ENCODE results near the gene RAD51B.
"Not testable (repeated sequence)": the region's sequence is repeated elsewhere in the genome, so short reads cannot be mapped to it uniquely, and the experiment has no call there.

Gene RAD51B

GRCh38 chr14:68098834-68099233 lies 279.3 kb downstream of the RAD51B start:
- ATAC-seq, result no peak
- Mint-ChIP-seq H3K9me3 (peaks cover 10% of the 10 kb centered on the region), H3K4me3 (no peak overlapping the region), H3K4me1 (peaks cover 8% of the 10 kb centered on the region), H3K27ac (no peak overlapping the region), H3K36me3 (no peaks in the 10 kb centered on the region)
- DNase-seq (ENCODE audit: low spot score in 2 of 2), result no peak

- no peak overlapping the region for H3K27ac Mint-ChIP-seq
- H3K4me3 Mint-ChIP-seq, result no peak overlapping the region
- DNase-seq (ENCODE audit: low spot score in 2 of 2) (no peak), ATAC-seq (no peak)
- H3K36me3 Mint-ChIP-seq, result no peaks in the 10 kb centered on the region
- H3K9me3 Mint-ChIP-seq, result peaks cover 10% of the 10 kb centered on the region
- H3K4me1 Mint-ChIP-seq, result peaks cover under 1% of the 10 kb centered on the region
Measured at GRCh38 chr14:68099495-68100045, 280.0 kb downstream of the RAD51B start.

DNA sequence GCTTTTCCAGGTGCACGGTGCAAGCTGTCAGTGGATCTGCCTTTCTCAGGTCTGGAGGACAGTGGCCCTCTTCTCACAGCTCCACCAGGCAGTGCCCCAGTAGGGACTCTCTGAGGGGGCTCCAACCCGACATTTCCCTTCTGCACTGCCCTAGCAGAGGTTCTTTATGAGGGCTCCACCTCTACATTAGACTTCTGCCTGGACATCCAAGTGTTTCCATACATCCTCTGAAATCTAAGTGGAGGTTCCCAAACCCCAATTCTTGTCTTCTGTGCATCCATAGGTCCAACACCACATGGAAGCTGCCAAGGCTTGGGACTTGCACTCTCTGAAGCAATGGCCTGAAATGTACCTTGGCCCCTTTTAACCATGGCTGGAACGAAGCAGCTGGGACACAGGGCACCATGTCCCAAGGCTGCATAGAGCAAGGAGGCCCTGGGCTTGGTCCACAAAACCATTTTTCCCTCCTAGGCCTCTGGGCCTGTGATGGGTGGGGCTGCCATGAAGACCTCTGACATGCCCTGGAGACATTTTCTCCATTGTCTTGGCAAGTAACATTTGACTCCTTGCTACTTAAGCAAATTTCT lies 282.2 kb downstream of the RAD51B start:
- DNase-seq (ENCODE audit: low spot score in 2 of 2); H3K4me1 Mint-ChIP-seq; ATAC-seq; H3K9me3 Mint-ChIP-seq; H3K36me3 Mint-ChIP-seq; H3K4me3 Mint-ChIP-seq; H3K27ac Mint-ChIP-seq: not testable (repeated sequence)

DNA sequence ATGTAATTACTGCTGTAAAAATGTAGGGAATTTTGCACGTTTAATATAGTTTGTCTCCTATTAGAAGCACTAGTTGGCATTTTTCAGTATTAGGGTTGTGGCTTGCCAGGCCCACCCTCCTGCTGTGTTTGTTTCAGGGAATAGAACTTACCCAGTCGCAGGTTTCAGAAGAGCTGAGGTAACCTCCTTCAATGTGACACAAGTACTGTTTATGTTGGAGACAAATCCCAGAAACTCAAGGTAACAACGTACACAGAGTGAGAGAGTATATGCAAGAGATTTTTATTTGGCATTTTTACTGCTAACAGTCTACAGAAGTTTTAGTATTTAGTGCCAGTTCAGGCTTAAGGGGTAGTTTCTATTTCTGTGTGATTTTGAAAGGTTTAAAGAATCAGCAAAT lies 284.3 kb downstream of the RAD51B start:
- no peak for ATAC-seq
- Mint-ChIP-seq H3K36me3 (no peaks in the 10 kb centered on the region), H3K27ac (no peak overlapping the region), H3K4me1 (no peaks in the 10 kb centered on the region), H3K4me3 (no peak overlapping the region), H3K9me3 (peaks cover 10% of the 10 kb centered on the region)
- no peak for DNase-seq (ENCODE audit: low spot score in 2 of 2)

- Mint-ChIP-seq H3K4me3 (no peak overlapping the region), H3K36me3 (no peaks in the 10 kb centered on the region), H3K4me1 (peaks cover 4% of the 10 kb centered on the region), H3K27ac (no peak overlapping the region), H3K9me3 (peaks cover 10% of the 10 kb centered on the region)
- ATAC-seq (no peak), DNase-seq (ENCODE audit: low spot score in 2 of 2) (no peak)
Measured at GRCh38 chr14:68104518-68104917, 284.9 kb downstream of the RAD51B start.

GRCh38 chr14:68105816-68106215 lies 286.2 kb downstream of the RAD51B start:
- Mint-ChIP-seq H3K36me3 (no peaks in the 10 kb centered on the region), H3K27ac (no peak overlapping the region), H3K9me3 (peaks cover 7% of the 10 kb centered on the region), H3K4me3 (no peak overlapping the region), H3K4me1 (peaks cover 11% of the 10 kb centered on the region)
- no peak for ATAC-seq
- no peak for DNase-seq (ENCODE audit: low spot score in 2 of 2)

DNA sequence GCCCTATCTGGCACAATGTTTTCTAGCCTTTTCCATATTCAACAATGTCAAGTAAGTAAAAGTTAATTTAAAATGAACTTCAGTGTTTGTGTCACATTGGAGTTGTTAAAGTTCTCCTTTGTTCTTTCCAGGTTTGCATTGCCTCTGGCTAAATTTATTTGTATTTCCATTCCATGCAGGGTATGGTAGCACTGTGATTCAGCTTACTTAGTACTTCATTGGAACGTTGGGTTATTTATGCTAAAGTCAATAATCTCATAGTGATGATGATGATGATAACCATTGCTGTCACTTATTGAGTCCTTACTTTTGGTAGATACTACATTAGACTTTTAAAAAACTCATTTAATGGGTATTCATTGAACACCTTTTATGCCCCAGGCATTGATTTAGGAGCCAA lies 286.9 kb downstream of the RAD51B start:
- no peak overlapping the region for H3K27ac Mint-ChIP-seq

DNA sequence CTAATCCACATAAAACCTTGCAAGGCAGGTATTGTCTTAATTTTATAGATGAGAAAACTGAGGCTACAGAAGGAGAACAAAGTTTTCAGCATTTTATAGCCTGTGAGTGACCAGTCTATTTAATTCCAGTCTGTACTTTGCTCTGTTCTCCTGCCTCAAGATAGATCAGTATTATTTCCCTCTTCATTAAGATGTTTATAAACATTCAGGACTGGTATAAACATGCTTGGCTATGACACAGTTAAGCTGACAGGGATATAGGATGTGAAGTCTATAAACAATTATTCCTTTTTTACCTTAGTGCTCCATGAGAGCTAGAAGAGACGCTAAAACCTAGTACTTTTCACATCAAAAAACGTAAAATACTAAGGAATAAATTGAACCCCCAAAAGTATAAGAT lies 287.3 kb downstream of the RAD51B start:
- no peak for DNase-seq (ENCODE audit: low spot score in 2 of 2)
- no peak for ATAC-seq
- H3K9me3 Mint-ChIP-seq, result peaks cover 7% of the 10 kb centered on the region
- no peaks in the 10 kb centered on the region for H3K36me3 Mint-ChIP-seq
- no peak overlapping the region for H3K27ac Mint-ChIP-seq
- no peak overlapping the region for H3K4me3 Mint-ChIP-seq
- H3K4me1 Mint-ChIP-seq, result peaks cover 17% of the 10 kb centered on the region

More for the DNA sequence above, 286.9 kb downstream of the RAD51B start:
- DNase-seq (ENCODE audit: low spot score in 2 of 2), result no peak
- H3K4me1 Mint-ChIP-seq, result peaks cover 13% of the 10 kb centered on the region
- H3K36me3 Mint-ChIP-seq, result no peaks in the 10 kb centered on the region
- peaks cover 7% of the 10 kb centered on the region for H3K9me3 Mint-ChIP-seq
- no peak overlapping the region for H3K4me3 Mint-ChIP-seq
- no peak for ATAC-seq

DNA sequence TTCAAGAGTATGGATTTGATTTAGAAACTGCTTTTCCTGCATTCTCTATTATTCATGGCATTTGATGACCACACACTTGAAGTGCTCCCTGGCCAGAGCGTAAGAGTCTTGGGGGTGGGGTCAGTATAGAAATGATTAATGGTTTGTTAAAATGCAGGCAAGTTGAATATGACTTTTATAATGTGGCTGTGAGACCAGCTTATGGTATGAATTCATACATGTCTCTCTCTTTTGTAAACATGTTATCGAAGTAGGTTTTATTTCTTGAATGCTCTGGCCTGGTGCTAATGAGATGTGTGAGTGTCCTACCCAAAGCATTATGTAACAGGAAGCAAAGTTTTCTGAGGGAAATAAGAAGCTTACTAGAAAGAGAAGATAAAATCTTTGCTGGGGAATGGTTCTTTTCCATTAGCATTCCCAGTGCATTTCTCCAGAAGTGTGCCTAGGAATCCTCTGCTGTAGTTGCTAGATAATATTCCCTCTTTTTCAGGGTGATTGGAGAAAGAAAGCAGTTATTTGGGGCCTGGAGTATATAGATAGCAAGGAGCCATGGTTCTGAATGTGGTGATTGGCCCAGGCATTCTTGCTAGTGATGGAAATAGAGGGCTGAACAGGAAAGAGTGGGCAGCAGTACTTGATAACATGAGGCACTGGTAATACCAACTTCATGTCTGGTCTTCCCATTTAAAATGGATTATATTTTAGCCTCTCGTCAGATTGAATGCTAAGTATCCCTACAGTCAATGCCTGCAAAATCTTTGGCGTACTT lies 289.7 kb downstream of the RAD51B start:
- H3K27ac Mint-ChIP-seq, result no peak overlapping the region
- DNase-seq (ENCODE audit: low spot score in 2 of 2), result no peak
- no peak overlapping the region for H3K4me3 Mint-ChIP-seq
- no peaks in the 10 kb centered on the region for H3K9me3 Mint-ChIP-seq
- ATAC-seq, result no peak
- H3K4me1 Mint-ChIP-seq, result peaks cover 18% of the 10 kb centered on the region
- no peaks in the 10 kb centered on the region for H3K36me3 Mint-ChIP-seq

DNA sequence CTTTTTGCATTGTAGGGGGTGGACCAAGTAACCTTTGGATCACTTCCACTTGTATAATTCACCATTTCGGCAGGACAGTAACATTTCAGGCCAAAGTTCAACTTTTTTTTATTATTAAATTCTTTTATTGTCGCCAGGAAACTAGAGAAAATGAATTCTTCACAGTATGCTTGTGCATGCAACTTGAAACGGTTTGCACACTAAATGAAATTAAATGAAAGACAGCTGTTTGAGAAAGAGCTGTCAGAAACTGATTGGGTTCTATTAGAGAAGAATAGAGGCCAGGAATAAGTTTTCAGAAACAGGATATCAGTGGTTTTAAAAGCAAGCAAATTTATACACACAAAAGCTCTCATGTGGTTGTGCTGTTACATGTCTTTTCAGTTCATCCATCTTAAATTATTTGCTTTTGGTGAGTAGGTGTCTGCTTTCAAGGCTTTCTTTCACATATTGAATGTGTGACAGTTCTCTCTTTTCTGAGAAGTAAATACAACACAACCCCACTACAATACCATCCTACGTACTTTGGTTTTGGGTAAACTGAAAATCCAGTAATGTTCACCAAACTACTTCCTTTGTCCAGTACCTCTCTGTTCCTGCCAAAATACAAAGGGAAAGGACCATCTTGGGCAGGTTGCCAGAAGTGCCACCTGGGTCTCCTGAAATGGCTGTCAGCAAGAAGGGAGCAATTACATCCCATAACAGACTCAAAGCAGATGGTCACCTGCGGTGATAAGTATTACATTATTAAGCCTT lies 291.7 kb downstream of the RAD51B start:
- Mint-ChIP-seq H3K27ac (no peak overlapping the region), H3K9me3 (no peaks in the 10 kb centered on the region), H3K36me3 (no peaks in the 10 kb centered on the region), H3K4me3 (no peak overlapping the region), H3K4me1 (peaks cover 18% of the 10 kb centered on the region)
- ATAC-seq, result no peak
- no peak for DNase-seq (ENCODE audit: low spot score in 2 of 2)

GRCh38 chr14:68111853-68112270 lies 292.3 kb downstream of the RAD51B start:
- H3K4me3 Mint-ChIP-seq, result no peak overlapping the region
- no peak overlapping the region for H3K27ac Mint-ChIP-seq
- DNase-seq (ENCODE audit: low spot score in 2 of 2) (no peak), ATAC-seq (no peak)
- H3K36me3 Mint-ChIP-seq, result no peaks in the 10 kb centered on the region
- H3K9me3 Mint-ChIP-seq, result no peaks in the 10 kb centered on the region
- H3K4me1 Mint-ChIP-seq, result peaks cover 18% of the 10 kb centered on the region

- Mint-ChIP-seq H3K4me1 (peaks cover 18% of the 10 kb centered on the region), H3K27ac (no peak overlapping the region), H3K9me3 (no peaks in the 10 kb centered on the region), H3K36me3 (no peaks in the 10 kb centered on the region), H3K4me3 (no peak overlapping the region)
- DNase-seq (ENCODE audit: low spot score in 2 of 2), result no peak
- no peak for ATAC-seq
Measured at GRCh38 chr14:68112442-68112841, 292.9 kb downstream of the RAD51B start.

DNA sequence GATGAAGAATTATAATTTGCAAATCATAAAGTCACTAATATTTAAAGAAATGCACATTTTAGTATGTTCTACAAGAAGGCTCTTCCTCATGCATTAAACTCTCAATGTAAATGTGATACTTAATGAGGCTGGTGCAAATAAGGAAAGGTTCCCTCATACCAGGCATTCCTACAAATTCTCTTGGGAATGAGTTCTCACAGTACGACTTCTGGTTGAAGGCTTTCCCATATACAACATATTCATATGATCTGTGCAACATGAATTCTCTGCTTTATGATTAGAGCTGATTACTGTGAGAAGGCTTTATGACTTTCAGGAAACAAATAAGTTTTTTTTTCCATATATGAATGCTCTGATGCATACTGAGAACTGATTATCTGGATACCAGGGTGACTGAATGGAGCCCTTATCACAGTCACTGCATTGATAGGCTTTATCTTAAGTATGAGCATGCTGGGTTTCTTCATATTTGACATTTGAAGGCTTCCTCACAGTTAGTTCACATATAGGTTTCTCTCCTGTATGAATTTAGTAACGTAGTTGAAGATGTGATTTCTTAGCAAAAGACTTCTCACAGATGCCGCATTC lies 293.9 kb downstream of the RAD51B start:
- no peak overlapping the region for H3K27ac Mint-ChIP-seq
- no peak for ATAC-seq
- H3K4me1 Mint-ChIP-seq, result peaks cover 18% of the 10 kb centered on the region
- H3K36me3 Mint-ChIP-seq, result no peaks in the 10 kb centered on the region
- no peak overlapping the region for H3K4me3 Mint-ChIP-seq
- no peaks in the 10 kb centered on the region for H3K9me3 Mint-ChIP-seq
- no peak for DNase-seq (ENCODE audit: low spot score in 2 of 2)

GRCh38 chr14:68115952-68116351 lies 296.4 kb downstream of the RAD51B start:
- not testable (repeated sequence) for H3K4me1 Mint-ChIP-seq; H3K9me3 Mint-ChIP-seq; ATAC-seq; DNase-seq (ENCODE audit: low spot score in 2 of 2); H3K4me3 Mint-ChIP-seq; H3K27ac Mint-ChIP-seq; H3K36me3 Mint-ChIP-seq

DNA sequence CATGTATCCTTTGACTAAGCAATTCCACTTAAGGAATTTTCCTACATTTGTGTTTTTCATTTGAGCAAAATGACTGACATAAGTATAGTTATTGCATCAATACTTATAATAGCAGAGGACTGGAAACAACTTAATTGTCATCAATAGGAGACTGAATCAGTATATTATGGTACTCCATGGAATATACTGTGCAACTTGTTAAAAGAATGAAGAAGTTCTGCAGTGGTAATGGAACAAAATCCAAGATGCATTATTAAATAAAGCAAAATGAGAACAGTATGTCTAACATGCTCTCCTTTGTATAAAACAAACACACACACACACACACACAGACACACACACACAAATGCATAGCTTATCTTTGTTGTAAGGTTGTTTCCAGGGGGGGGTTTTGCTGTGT lies 303.1 kb downstream of the RAD51B start:
- DNase-seq (ENCODE audit: low spot score in 2 of 2), result no peak
- Mint-ChIP-seq H3K36me3 (no peaks in the 10 kb centered on the region), H3K27ac (no peak overlapping the region), H3K4me3 (no peak overlapping the region), H3K4me1 (no peaks in the 10 kb centered on the region), H3K9me3 (peaks cover 2% of the 10 kb centered on the region)
- no peak for ATAC-seq
